Esophagus squamous epithelium (tissue), 4 donors: ENCODE measurements around the gene PTGS1.
"Not testable (repeated sequence)": the region's sequence is repeated elsewhere in the genome, so short reads cannot be mapped to it uniquely, and the experiment has no call there.

Source experiments
- POLR2A ChIP-seq, 4 donors: fragments of 450-650 bp; IDR thresholded peaks; one replicate each; pipeline ENCODE4 v1.6.1; 2017; ENCODE audit warnings: antibody characterized with exemption in 4 of 4, mild to moderate bottlenecking in 4 of 4, moderate library complexity in 3 of 4
- TF ChIP-seq, protein P1 (sequence below), 6 experiments: fragments of 450-650 bp in 4 of 6; fragments of 200-600 bp in 2 of 6; sonication (generic) in 2 of 6; IDR thresholded peaks; one replicate each; pipeline ENCODE4 v1.5.1; 2016 to 2019; ENCODE audit warnings: antibody characterized with exemption in 6 of 6, mild to moderate bottlenecking in 4 of 6, moderate library complexity in 4 of 6

DNA sequence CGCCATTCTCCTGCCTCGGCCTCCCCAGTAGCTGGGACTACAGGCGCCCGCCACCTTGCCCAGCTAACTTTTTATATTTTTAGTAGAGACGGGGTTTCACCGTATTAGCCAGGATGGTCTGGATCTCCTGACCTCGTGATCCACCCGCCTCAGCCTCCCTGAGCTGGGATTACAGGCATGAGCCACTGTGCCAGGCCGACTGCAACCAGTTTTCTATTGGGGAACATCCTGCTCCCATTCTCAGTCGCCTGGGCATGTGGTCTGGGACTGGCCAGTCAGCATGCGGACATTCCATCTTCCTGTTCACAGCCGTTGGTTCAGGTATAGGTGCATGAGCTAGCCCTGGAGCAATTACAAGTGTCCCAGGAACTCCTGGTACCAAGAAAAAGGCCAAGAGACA lies 7.7 kb upstream of the PTGS1 start:
- TF ChIP-seq, protein P1, sequence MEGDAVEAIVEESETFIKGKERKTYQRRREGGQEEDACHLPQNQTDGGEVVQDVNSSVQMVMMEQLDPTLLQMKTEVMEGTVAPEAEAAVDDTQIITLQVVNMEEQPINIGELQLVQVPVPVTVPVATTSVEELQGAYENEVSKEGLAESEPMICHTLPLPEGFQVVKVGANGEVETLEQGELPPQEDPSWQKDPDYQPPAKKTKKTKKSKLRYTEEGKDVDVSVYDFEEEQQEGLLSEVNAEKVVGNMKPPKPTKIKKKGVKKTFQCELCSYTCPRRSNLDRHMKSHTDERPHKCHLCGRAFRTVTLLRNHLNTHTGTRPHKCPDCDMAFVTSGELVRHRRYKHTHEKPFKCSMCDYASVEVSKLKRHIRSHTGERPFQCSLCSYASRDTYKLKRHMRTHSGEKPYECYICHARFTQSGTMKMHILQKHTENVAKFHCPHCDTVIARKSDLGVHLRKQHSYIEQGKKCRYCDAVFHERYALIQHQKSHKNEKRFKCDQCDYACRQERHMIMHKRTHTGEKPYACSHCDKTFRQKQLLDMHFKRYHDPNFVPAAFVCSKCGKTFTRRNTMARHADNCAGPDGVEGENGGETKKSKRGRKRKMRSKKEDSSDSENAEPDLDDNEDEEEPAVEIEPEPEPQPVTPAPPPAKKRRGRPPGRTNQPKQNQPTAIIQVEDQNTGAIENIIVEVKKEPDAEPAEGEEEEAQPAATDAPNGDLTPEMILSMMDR (IDR thresholded peaks at IDR 0.05): not testable (repeated sequence)
- TF ChIP-seq POLR2A (IDR thresholded peaks at IDR 0.05): not testable (repeated sequence)
